ENCODE data around the gene SLC2A6. TPM values are rescaled to one million over a fixed set of nuclear protein-coding genes. Genes with fewer than 3 reads are reported as not detected.
A peak's percentile ranks its signal among the peaks of the same experiment; 100 is the strongest.

The SLC2A6 gene
- polyA plus RNA-seq, 4 donors: 0.89 to 2.5 (median 1.5) TPM

DNA sequence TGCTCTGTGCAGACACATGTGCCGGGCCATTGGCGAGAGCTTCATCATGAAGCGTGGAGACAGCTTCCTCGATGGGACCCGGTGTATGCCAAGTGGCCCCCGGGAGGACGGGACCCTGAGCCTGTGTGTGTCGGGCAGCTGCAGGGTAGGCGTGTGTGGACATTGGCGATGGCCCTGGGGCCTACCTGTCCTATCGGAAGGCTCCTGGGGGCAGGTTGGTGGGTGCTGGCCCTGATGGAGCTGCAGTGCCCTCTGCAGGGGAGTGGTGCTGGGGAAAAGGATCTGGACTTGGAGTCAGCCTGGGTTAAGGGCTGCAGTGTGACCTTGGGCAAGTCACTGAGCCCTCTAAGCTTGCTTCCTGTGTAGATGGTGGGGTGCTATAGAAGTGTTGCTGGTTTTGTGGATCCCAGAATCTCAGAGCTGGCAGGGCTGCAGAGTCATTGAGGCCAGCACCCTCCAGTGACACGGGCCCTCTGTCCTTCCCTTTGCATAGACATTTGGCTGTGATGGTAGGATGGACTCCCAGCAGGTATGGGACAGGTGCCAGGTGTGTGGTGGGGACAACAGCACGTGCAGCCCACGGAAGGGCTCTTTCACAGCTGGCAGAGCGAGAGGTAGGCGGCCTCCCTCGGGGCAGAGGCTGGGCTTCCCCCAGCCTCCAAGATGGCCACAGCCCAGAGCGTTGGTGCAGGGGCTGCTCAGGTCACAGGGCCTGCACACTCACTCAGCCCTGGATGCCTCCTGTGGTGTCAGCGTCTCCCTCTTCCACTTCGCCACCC is 41.0 kb downstream of the SLC2A6 start:
- Histone ChIP-seq H3K4me1 (ENCODE audit: control insufficient read depth in 3 of 3, insufficient read depth in 2 of 3, low read depth in 1 of 3, low read length in 2 of 3) (no peaks in the 10 kb centered on the region), H3K36me3 (ENCODE audit: control insufficient read depth in 3 of 3, insufficient read depth in 2 of 3, low read depth in 1 of 3, low read length in 3 of 3) (peaks cover 0 to 14% (median 0%) of the 10 kb centered on the region in 3 donors), H3K27ac (ENCODE audit: low read depth in 1 of 3, low read length in 2 of 3) (no peak overlapping the region), H3K9me3 (ENCODE audit: control insufficient read depth in 2 of 2, insufficient read depth in 1 of 2, low read depth in 1 of 2, low read length in 1 of 2) (no peaks in the 10 kb centered on the region), H3K4me3 (ENCODE audit: low read depth in 1 of 3, low read length in 3 of 3) (no peak overlapping the region), H3K27me3 (ENCODE audit: control insufficient read depth in 3 of 3, insufficient read depth in 3 of 3, low read length in 3 of 3) (no peaks in the 10 kb centered on the region)
- FAIRE-seq: no peak
- 85 to 91% (median 86%) methylated on average over 20 of the region's 20 CpGs for whole genome bisulfite sequencing, 3 donors
- peak in 1 of 2 donors; percentile 28 for DNase-seq

- 78 to 81% (median 79%) methylated on average over 9 to 16 of the region's 16 CpGs for WGBS, 3 donors
- no peak for FAIRE-seq
- peaks cover 0 to 8% (median 0%) of the 10 kb centered on the region in 3 donors for H3K36me3 ChIP-seq (ENCODE audit: control insufficient read depth in 3 of 3, insufficient read depth in 2 of 3, low read depth in 1 of 3, low read length in 3 of 3)
Measured at GRCh38 chr9:133436681-133437080, 42.2 kb downstream of the SLC2A6 start.

DNA sequence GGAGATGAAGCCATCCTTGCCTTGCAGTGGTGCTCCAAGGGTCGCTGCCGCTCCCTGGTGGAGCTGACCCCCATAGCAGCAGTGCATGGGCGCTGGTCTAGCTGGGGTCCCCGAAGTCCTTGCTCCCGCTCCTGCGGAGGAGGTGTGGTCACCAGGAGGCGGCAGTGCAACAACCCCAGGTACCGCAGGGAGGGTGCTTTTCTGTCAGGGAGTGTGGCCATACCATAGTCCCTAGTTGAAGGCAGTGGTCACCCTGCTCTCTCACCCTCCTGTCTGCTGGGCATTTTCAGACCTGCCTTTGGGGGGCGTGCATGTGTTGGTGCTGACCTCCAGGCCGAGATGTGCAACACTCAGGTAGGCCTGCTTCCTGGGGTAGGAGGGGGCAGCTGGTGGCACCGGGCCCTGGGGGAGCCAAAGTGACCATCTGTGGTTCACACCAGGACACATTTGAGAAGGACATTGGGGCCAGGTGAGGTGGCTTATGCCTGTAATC is 45.5 kb downstream of the SLC2A6 start:
- Histone ChIP-seq H3K27ac (ENCODE audit: low read depth in 1 of 3, low read length in 2 of 3) (no peak overlapping the region), H3K27me3 (ENCODE audit: control insufficient read depth in 3 of 3, insufficient read depth in 3 of 3, low read length in 3 of 3) (peaks cover 0 to 2% (median 0%) of the 10 kb centered on the region in 3 donors), H3K36me3 (ENCODE audit: control insufficient read depth in 3 of 3, insufficient read depth in 2 of 3, low read depth in 1 of 3, low read length in 3 of 3) (no peaks in the 10 kb centered on the region), H3K9me3 (ENCODE audit: control insufficient read depth in 2 of 2, insufficient read depth in 1 of 2, low read depth in 1 of 2, low read length in 1 of 2) (no peaks in the 10 kb centered on the region), H3K4me3 (ENCODE audit: low read depth in 1 of 3, low read length in 3 of 3) (no peak overlapping the region), H3K4me1 (ENCODE audit: control insufficient read depth in 3 of 3, insufficient read depth in 2 of 3, low read depth in 1 of 3, low read length in 2 of 3) (peaks cover 0 to under 1% (median 0%) of the 10 kb centered on the region in 3 donors)
- FAIRE-seq (no peak), DNase-seq (no peak)
- WGBS, 3 donors: 80 to 88% (median 88%) methylated on average over 11 of the region's 11 CpGs

More at GRCh38 chr9:133436681-133437080, 42.2 kb downstream of the SLC2A6 start:
- Histone ChIP-seq H3K27ac (ENCODE audit: low read depth in 1 of 3, low read length in 2 of 3) (no peak overlapping the region), H3K4me3 (ENCODE audit: low read depth in 1 of 3, low read length in 3 of 3) (no peak overlapping the region), H3K9me3 (ENCODE audit: control insufficient read depth in 2 of 2, insufficient read depth in 1 of 2, low read depth in 1 of 2, low read length in 1 of 2) (no peaks in the 10 kb centered on the region), H3K27me3 (ENCODE audit: control insufficient read depth in 3 of 3, insufficient read depth in 3 of 3, low read length in 3 of 3) (no peaks in the 10 kb centered on the region), H3K4me1 (ENCODE audit: control insufficient read depth in 3 of 3, insufficient read depth in 2 of 3, low read depth in 1 of 3, low read length in 2 of 3) (no peaks in the 10 kb centered on the region)
- no peak for DNase-seq

DNA sequence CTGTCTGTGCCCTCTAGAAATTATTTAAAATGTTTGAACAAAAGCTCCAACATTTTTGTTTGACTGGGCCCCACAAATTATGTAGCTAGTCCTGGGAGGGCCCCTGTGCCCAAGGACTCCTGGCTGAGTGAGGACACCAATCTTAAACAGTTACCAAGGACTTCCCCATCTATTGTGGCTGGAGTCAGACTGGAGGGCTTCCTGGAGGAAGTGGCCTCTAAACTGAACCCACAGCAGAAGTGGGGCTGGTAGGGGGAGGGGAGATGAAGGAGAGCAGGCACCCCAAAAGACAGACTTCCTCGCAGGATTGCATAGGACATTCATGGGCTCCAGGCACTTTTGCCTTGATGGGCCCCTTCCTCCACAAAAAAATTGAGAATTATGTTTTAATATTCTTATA is 48.7 kb downstream of the SLC2A6 start:
- 83 to 95% (median 95%) methylated on average over 1 of the region's 1 CpG for WGBS, 3 donors
- no peak overlapping the region for H3K4me3 ChIP-seq (ENCODE audit: low read depth in 1 of 3, low read length in 3 of 3)
- H3K27me3 ChIP-seq (ENCODE audit: control insufficient read depth in 3 of 3, insufficient read depth in 3 of 3, low read length in 3 of 3): peaks cover 2 to 7% (median 4%) of the 10 kb centered on the region in 3 donors
- FAIRE-seq: no peak
- H3K9me3 ChIP-seq (ENCODE audit: control insufficient read depth in 2 of 2, insufficient read depth in 1 of 2, low read depth in 1 of 2, low read length in 1 of 2): no peaks in the 10 kb centered on the region
- H3K36me3 ChIP-seq (ENCODE audit: control insufficient read depth in 3 of 3, insufficient read depth in 2 of 3, low read depth in 1 of 3, low read length in 3 of 3): no peaks in the 10 kb centered on the region
- DNase-seq: no peak
- no peak overlapping the region for H3K27ac ChIP-seq (ENCODE audit: low read depth in 1 of 3, low read length in 2 of 3)
- H3K4me1 ChIP-seq (ENCODE audit: control insufficient read depth in 3 of 3, insufficient read depth in 2 of 3, low read depth in 1 of 3, low read length in 2 of 3): peaks cover 0 to 4% (median 3%) of the 10 kb centered on the region in 3 donors

DNA sequence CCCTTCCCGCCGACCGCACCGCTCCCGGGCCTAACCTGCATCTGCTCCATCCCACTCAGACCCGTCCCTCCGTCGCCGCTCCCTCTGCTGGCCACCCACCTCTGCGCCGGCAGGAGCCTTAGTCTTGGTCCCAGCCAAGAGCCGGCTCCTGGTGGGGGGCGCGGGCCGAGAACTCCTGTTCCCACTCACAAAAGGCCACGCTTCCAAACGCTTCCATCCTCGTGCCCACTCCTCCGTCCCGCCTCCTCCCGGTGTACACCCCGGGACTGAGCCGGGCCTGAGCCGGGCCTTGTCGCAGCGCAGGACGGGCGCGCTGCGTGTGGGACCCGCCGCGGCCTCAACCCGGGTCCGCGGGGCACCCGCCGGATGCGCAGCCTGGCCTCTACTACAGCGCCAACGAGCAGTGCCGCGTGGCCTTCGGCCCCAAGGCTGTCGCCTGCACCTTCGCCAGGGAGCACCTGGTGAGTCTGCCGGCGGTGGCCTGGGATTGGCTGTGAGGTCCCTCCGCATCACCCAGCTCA is 49.2 kb downstream of the SLC2A6 start:
- Histone ChIP-seq H3K9me3 (ENCODE audit: control insufficient read depth in 2 of 2, insufficient read depth in 1 of 2, low read depth in 1 of 2, low read length in 1 of 2) (no peaks in the 10 kb centered on the region), H3K27ac (ENCODE audit: low read depth in 1 of 3, low read length in 2 of 3) (no peak overlapping the region), H3K27me3 (ENCODE audit: control insufficient read depth in 3 of 3, insufficient read depth in 3 of 3, low read length in 3 of 3) (peaks cover 2 to 7% (median 4%) of the 10 kb centered on the region in 3 donors), H3K36me3 (ENCODE audit: control insufficient read depth in 3 of 3, insufficient read depth in 2 of 3, low read depth in 1 of 3, low read length in 3 of 3) (no peaks in the 10 kb centered on the region), H3K4me1 (ENCODE audit: control insufficient read depth in 3 of 3, insufficient read depth in 2 of 3, low read depth in 1 of 3, low read length in 2 of 3) (peaks cover 0 to 4% (median 3%) of the 10 kb centered on the region in 3 donors), H3K4me3 (ENCODE audit: low read depth in 1 of 3, low read length in 3 of 3) (no peak overlapping the region)
- WGBS, 3 donors: 21 to 29% (median 25%) methylated on average over 37 to 49 of the region's 49 CpGs
- DNase-seq (peak; percentile 35 to 65), FAIRE-seq (no peak)

DNA sequence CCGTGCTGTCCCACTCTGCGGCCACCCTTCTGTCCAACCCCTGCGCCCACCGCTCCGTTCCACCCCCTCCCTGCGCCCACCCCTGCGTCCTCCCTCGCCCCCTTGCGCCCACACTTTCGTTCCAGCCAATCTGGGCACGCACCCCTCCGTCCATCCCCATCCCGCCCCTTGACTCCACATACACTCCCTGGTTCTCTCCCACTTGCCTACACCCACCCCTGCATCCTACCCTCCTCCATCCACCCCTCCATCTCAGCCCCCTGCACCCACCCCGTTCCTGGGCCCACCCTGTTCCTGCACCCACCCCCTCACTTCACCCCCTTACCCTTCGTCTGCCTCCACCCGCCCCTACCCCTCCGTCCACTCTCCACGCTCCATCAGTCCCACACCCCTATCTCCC is 49.7 kb downstream of the SLC2A6 start:
- no peaks in the 10 kb centered on the region for H3K9me3 ChIP-seq (ENCODE audit: control insufficient read depth in 2 of 2, insufficient read depth in 1 of 2, low read depth in 1 of 2, low read length in 1 of 2)
- peaks cover 0 to 4% (median 3%) of the 10 kb centered on the region in 3 donors for H3K4me1 ChIP-seq (ENCODE audit: control insufficient read depth in 3 of 3, insufficient read depth in 2 of 3, low read depth in 1 of 3, low read length in 2 of 3)
- peaks cover 2 to 7% (median 4%) of the 10 kb centered on the region in 3 donors for H3K27me3 ChIP-seq (ENCODE audit: control insufficient read depth in 3 of 3, insufficient read depth in 3 of 3, low read length in 3 of 3)
- no peaks in the 10 kb centered on the region for H3K36me3 ChIP-seq (ENCODE audit: control insufficient read depth in 3 of 3, insufficient read depth in 2 of 3, low read depth in 1 of 3, low read length in 3 of 3)
- H3K27ac ChIP-seq (ENCODE audit: low read depth in 1 of 3, low read length in 2 of 3): no peak overlapping the region
- DNase-seq (no peak), FAIRE-seq (no peak)
- WGBS, 3 donors: 6 to 13% (median 6%) methylated on average over 13 to 18 of the region's 18 CpGs
- H3K4me3 ChIP-seq (ENCODE audit: low read depth in 1 of 3, low read length in 3 of 3): no peak overlapping the region

GRCh38 chr9:133428617-133429101 is 50.2 kb downstream of the SLC2A6 start:
- H3K9me3 ChIP-seq (ENCODE audit: control insufficient read depth in 2 of 2, insufficient read depth in 1 of 2, low read depth in 1 of 2, low read length in 1 of 2): no peaks in the 10 kb centered on the region
- DNase-seq (peak in 1 of 2 donors; percentile 53), FAIRE-seq (no peak)
- 1 to 2% (median 1%) methylated on average over 24 to 57 of the region's 57 CpGs for WGBS, 3 donors
- H3K27me3 ChIP-seq (ENCODE audit: control insufficient read depth in 3 of 3, insufficient read depth in 3 of 3, low read length in 3 of 3): peaks cover 2 to 7% (median 4%) of the 10 kb centered on the region in 3 donors
- peak overlapping the region in 1 of 3 donors; percentile 27 for H3K4me3 ChIP-seq (ENCODE audit: low read depth in 1 of 3, low read length in 3 of 3)
- H3K36me3 ChIP-seq (ENCODE audit: control insufficient read depth in 3 of 3, insufficient read depth in 2 of 3, low read depth in 1 of 3, low read length in 3 of 3): no peaks in the 10 kb centered on the region
- no peak overlapping the region for H3K27ac ChIP-seq (ENCODE audit: low read depth in 1 of 3, low read length in 2 of 3)
- H3K4me1 ChIP-seq (ENCODE audit: control insufficient read depth in 3 of 3, insufficient read depth in 2 of 3, low read depth in 1 of 3, low read length in 2 of 3): peaks cover 0 to 4% (median 3%) of the 10 kb centered on the region in 3 donors

- Histone ChIP-seq H3K4me3 (ENCODE audit: low read depth in 1 of 3, low read length in 3 of 3) (no peak overlapping the region), H3K9me3 (ENCODE audit: control insufficient read depth in 2 of 2, insufficient read depth in 1 of 2, low read depth in 1 of 2, low read length in 1 of 2) (no peaks in the 10 kb centered on the region), H3K36me3 (ENCODE audit: control insufficient read depth in 3 of 3, insufficient read depth in 2 of 3, low read depth in 1 of 3, low read length in 3 of 3) (no peaks in the 10 kb centered on the region), H3K27me3 (ENCODE audit: control insufficient read depth in 3 of 3, insufficient read depth in 3 of 3, low read length in 3 of 3) (peaks cover 2 to 7% (median 4%) of the 10 kb centered on the region in 3 donors), H3K4me1 (ENCODE audit: control insufficient read depth in 3 of 3, insufficient read depth in 2 of 3, low read depth in 1 of 3, low read length in 2 of 3) (peaks cover 0 to 4% (median 3%) of the 10 kb centered on the region in 3 donors), H3K27ac (ENCODE audit: low read depth in 1 of 3, low read length in 2 of 3) (no peak overlapping the region)
- DNase-seq (no peak), FAIRE-seq (no peak)
- WGBS, 3 donors: 58 to 60% (median 60%) methylated on average over 10 of the region's 10 CpGs
Measured at GRCh38 chr9:133427658-133428348, 51.1 kb downstream of the SLC2A6 start.

All from small intestine (tissue), 7 donors.